ENCODE measurements around the gene DNM3. TPM values are rescaled to one million over a fixed set of nuclear protein-coding genes. Genes with fewer than 3 reads are reported as not detected.

DNM3 gene
- total and polyA plus RNA-seq, 10 of the 15 experiments (the other 5 are each of a cell fraction or from before 2014, with no cell fraction given), result 0.03 to 1.5 (median 0.08) TPM; not detected in 3

DNA sequence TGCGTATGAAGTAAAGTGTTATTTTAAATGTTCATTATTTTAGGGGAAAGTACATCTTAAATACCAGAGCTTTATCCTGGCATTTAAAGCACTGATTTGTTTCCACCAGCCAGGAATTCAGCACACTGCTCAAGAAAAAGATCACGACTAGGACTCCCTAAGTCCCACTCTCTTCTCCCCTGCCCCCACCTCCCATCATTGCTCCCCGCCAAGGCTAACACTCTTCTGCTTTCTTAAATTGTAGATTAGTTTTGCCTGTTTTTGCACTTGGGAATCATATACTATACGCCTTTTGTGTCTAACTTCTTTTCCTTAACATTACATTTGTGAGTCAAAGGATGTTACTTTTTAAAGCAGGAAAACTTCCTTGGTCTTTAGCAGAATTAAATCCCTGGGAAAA is 541.7 kb downstream of the DNM3 start (continued):
- TF ChIP-seq CUX1 (IDR thresholded peaks at IDR 0.05; ENCODE audit: insufficient replicate concordance, low read depth, low read length) (no peak), HDAC6 (IDR thresholded peaks at IDR 0.05; ENCODE audit: unreplicated experiment) (no peak), KDM1A (IDR thresholded peaks at IDR 0.05; ENCODE audit: borderline replicate concordance) (no peak), NBN (IDR thresholded peaks at IDR 0.05) (no peak)
- TF ChIP-seq, protein P1, sequence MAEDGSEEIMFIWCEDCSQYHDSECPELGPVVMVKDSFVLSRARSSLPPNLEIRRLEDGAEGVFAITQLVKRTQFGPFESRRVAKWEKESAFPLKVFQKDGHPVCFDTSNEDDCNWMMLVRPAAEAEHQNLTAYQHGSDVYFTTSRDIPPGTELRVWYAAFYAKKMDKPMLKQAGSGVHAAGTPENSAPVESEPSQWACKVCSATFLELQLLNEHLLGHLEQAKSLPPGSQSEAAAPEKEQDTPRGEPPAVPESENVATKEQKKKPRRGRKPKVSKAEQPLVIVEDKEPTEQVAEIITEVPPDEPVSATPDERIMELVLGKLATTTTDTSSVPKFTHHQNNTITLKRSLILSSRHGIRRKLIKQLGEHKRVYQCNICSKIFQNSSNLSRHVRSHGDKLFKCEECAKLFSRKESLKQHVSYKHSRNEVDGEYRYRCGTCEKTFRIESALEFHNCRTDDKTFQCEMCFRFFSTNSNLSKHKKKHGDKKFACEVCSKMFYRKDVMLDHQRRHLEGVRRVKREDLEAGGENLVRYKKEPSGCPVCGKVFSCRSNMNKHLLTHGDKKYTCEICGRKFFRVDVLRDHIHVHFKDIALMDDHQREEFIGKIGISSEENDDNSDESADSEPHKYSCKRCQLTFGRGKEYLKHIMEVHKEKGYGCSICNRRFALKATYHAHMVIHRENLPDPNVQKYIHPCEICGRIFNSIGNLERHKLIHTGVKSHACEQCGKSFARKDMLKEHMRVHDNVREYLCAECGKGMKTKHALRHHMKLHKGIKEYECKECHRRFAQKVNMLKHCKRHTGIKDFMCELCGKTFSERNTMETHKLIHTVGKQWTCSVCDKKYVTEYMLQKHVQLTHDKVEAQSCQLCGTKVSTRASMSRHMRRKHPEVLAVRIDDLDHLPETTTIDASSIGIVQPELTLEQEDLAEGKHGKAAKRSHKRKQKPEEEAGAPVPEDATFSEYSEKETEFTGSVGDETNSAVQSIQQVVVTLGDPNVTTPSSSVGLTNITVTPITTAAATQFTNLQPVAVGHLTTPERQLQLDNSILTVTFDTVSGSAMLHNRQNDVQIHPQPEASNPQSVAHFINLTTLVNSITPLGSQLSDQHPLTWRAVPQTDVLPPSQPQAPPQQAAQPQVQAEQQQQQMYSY (CRISPR knock-in tag; IDR thresholded peaks at IDR 0.05), result no peak

All from GM12878 (cell line).